ENCODE data around the gene UBE2E2.

Gene UBE2E2

GRCh38 chr3:23488618-23489017 lies 285.5 kb downstream of the UBE2E2 start:
- no peak for DNase-seq

- no peak for DNase-seq
Measured at GRCh38 chr3:23489300-23490158, 286.4 kb downstream of the UBE2E2 start.

- DNase-seq: no peak
Measured at GRCh38 chr3:23490459-23490858, 287.3 kb downstream of the UBE2E2 start.

- DNase-seq: no peak
Measured at GRCh38 chr3:23492057-23492456, 288.9 kb downstream of the UBE2E2 start.

- no peak for DNase-seq
Measured at GRCh38 chr3:23493889-23494288, 290.8 kb downstream of the UBE2E2 start.

- DNase-seq: no peak
Measured at GRCh38 chr3:23494967-23495366, 291.8 kb downstream of the UBE2E2 start.

- DNase-seq: no peak
Measured at GRCh38 chr3:23495507-23495906, 292.4 kb downstream of the UBE2E2 start.

GRCh38 chr3:23496165-23496564 lies 293.0 kb downstream of the UBE2E2 start:
- DNase-seq: no peak

GRCh38 chr3:23497156-23497555 lies 294.0 kb downstream of the UBE2E2 start:
- no peak for DNase-seq

- DNase-seq: no peak
Measured at GRCh38 chr3:23501201-23501802, 298.2 kb downstream of the UBE2E2 start.

GRCh38 chr3:23508464-23508863 lies 305.3 kb downstream of the UBE2E2 start:
- no peak for DNase-seq

GRCh38 chr3:23518441-23518840 lies 315.3 kb downstream of the UBE2E2 start:
- DNase-seq: no peak

GRCh38 chr3:23519314-23520208 lies 316.4 kb downstream of the UBE2E2 start:
- no peak for DNase-seq

GRCh38 chr3:23527326-23527725 lies 324.2 kb downstream of the UBE2E2 start:
- no peak for DNase-seq

GRCh38 chr3:23533596-23533995 lies 330.5 kb downstream of the UBE2E2 start:
- DNase-seq: no peak

GRCh38 chr3:23533996-23534395 lies 330.9 kb downstream of the UBE2E2 start:
- DNase-seq: no peak

GRCh38 chr3:23537101-23537551 lies 334.0 kb downstream of the UBE2E2 start:
- DNase-seq: no peak

- DNase-seq: no peak
Measured at GRCh38 chr3:23539185-23539584, 336.1 kb downstream of the UBE2E2 start.

- DNase-seq: no peak
Measured at GRCh38 chr3:23540600-23540999, 337.5 kb downstream of the UBE2E2 start.

- DNase-seq: no peak
Measured at GRCh38 chr3:23542079-23542478, 339.0 kb downstream of the UBE2E2 start.

- no peak for DNase-seq
Measured at GRCh38 chr3:23546181-23546580, 343.1 kb downstream of the UBE2E2 start.

GRCh38 chr3:23547905-23548650 lies 345.0 kb downstream of the UBE2E2 start:
- no peak for DNase-seq

- no peak for DNase-seq
Measured at GRCh38 chr3:23548706-23549105, 345.6 kb downstream of the UBE2E2 start.

Measured in NCI-H446 (cell line).